GM12875 (cell line): ENCODE data around the gene SWI5.
"Not testable (repeated sequence)": the region's sequence is repeated elsewhere in the genome, so short reads cannot be mapped to it uniquely, and the experiment has no call there.

Source experiments
- H3K4me3 ChIP-seq: one replicate; pipeline ENCODE4 v1.5.1; 2011; ENCODE audit warnings: low read depth, low read length, control low read depth
- CTCF ChIP-seq: IDR thresholded peaks from 2 replicates; pipeline ENCODE4 v1.5.1; 2011; ENCODE audit warnings: low read depth, mild to moderate bottlenecking, control low read depth, inconsistent platforms, low read length, moderate library complexity, borderline replicate concordance; ENCODE audit not compliant: insufficient read depth

The SWI5 gene

GRCh38 chr9:128271512-128271911 is 4.6 kb upstream of the SWI5 start:
- H3K4me3 ChIP-seq, result no peak overlapping the region
- no peak for TF ChIP-seq CTCF

- no peak overlapping the region for H3K4me3 ChIP-seq
- no peak for TF ChIP-seq CTCF
Observed at GRCh38 chr9:128274245-128274644, 1.8 kb upstream of the SWI5 start.

GRCh38 chr9:128275198-128276007 is 673 bp upstream of the SWI5 start, which contains the start of gene GOLGA2:
Gene GOLGA2 (minus strand): TSS chr9:128276007. CDS start chr9:128275976, 31 bp downstream.
- peak within 1 kb of the TSS; percentile 92 for H3K4me3 ChIP-seq

GRCh38 chr9:128276574-128277270 is 646 bp downstream of the SWI5 start:
- peak overlapping the region; percentile 71 for H3K4me3 ChIP-seq
- TF ChIP-seq CTCF, result no peak

More at GRCh38 chr9:128275198-128276007, 673 bp upstream of the SWI5 start, which contains the start of gene GOLGA2:
- TF ChIP-seq CTCF, result no peak

- H3K4me3 ChIP-seq, result not testable (repeated sequence)
Observed at GRCh38 chr9:128279088-128280073, 3.3 kb downstream of the SWI5 start.

GRCh38 chr9:128280084-128280622 is 4.1 kb downstream of the SWI5 start:
- H3K4me3 ChIP-seq, result no peak overlapping the region
- TF ChIP-seq CTCF, result no peak

- H3K4me3 ChIP-seq, result no peak overlapping the region
- TF ChIP-seq CTCF, result no peak
Observed at GRCh38 chr9:128282500-128282899, 6.4 kb downstream of the SWI5 start.
